Activated CD4-positive, alpha-beta T cell treated with anti-CD3 and anti-CD28 coated beads for 36 hours (primary cell): ENCODE data around the gene SOX2. TPM values are rescaled to one million over a fixed set of nuclear protein-coding genes. Genes with fewer than 3 reads are reported as not detected.
"Not testable (repeated sequence)": the region's sequence is repeated elsewhere in the genome, so short reads cannot be mapped to it uniquely, and the experiment has no call there.

Source experiments
- ATAC-seq: fragments of 200-7000 bp; cut with Tn5 transposase; one replicate; pipeline ENCODE4 v1.10.0; 2021; ENCODE audit warnings: mild to moderate bottlenecking, moderate library complexity
- CTCF ChIA-PET: fragments of 350-600 bp; sonication (Branson Sonifier 250); formaldehyde crosslinking; loops from one replicate; lab custom pipeline; 2021; ENCODE audit warnings: antibody characterized with exemption; lab: Charles Lee
- POLR2A ChIA-PET: fragments of 350-600 bp; sonication (Branson Sonifier 250); formaldehyde crosslinking; loops from one replicate; lab custom pipeline; 2021; ENCODE audit warnings: antibody characterized with exemption, inconsistent platforms; lab: Charles Lee
- DNase-seq: peaks from one replicate; pipeline ENCODE4 v3.0.0-alpha.2; 2020
- H3K27ac Mint-ChIP-seq: one replicate; pipeline ENCODE4 v1.8.0; 2021; ENCODE audit warnings: mixed read lengths
- H3K27me3 Mint-ChIP-seq: one replicate; pipeline ENCODE4 v1.8.0; 2021; ENCODE audit warnings: mixed read lengths
- H3K36me3 Mint-ChIP-seq: one replicate; pipeline ENCODE4 v1.8.0; 2021; ENCODE audit warnings: low read depth, mixed read lengths
- H3K4me1 Mint-ChIP-seq: one replicate; pipeline ENCODE4 v1.8.0; 2021; ENCODE audit warnings: mixed read lengths
- H3K4me3 Mint-ChIP-seq: one replicate; pipeline ENCODE4 v1.8.0; 2021; ENCODE audit warnings: mild to moderate bottlenecking, moderate library complexity, mixed read lengths
- H3K9me3 Mint-ChIP-seq: one replicate; pipeline ENCODE4 v1.8.0; 2021; ENCODE audit warnings: low read depth, mixed read lengths
- intact Hi-C, 2 experiments: fragments of 100-400 bp; cut with DNase I in 1 of 2; cut with micrococcal nuclease in 1 of 2; formaldehyde crosslinking; loops; one replicate each; pipeline versions ENCODE4 v1.14.2 to v1.15.1; 2022 to 2024; cut with DNase I, micrococcal nuclease
- total RNA-seq, 2 experiments: library from RNA; stranded (reverse); gene quantifications; one replicate each; pipeline ENCODE4 v1.2.3, GENCODE V29; 2021

The SOX2 gene
- total RNA-seq, 2 experiments from 2014 or later: not detected

DNA sequence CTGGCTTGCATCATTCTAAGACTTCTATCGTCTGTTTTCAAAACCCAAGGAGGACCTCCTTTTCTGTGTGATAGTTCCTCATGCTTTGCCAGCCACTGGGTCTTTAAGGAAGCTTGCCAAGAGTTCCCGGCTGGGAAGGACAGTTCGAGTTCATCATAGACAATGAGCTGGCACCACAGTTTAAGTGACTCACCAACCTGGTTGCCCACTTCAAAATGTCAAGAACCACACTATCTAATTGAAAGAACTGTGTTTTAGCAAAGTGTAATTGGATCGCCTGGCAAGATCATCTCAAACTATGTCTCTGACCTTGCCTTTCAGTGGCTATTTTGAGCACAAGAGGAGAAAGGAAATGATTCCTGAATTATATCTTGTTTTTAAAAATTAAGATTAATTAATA, 27.9 kb downstream of the SOX2 start:
- no peak overlapping the region for H3K4me3 Mint-ChIP-seq
- H3K4me1 Mint-ChIP-seq: no peaks in the 10 kb centered on the region
- intact Hi-C loops: no loop called here
- ATAC-seq: no peak
- no peak overlapping the region for H3K27ac Mint-ChIP-seq
- no peak for DNase-seq
- H3K9me3 Mint-ChIP-seq: no peaks in the 10 kb centered on the region
- CTCF ChIA-PET: no interaction called here
- H3K27me3 Mint-ChIP-seq: peaks cover 6% of the 10 kb centered on the region
- H3K36me3 Mint-ChIP-seq: no peaks in the 10 kb centered on the region
- POLR2A ChIA-PET: no interaction called here

DNA sequence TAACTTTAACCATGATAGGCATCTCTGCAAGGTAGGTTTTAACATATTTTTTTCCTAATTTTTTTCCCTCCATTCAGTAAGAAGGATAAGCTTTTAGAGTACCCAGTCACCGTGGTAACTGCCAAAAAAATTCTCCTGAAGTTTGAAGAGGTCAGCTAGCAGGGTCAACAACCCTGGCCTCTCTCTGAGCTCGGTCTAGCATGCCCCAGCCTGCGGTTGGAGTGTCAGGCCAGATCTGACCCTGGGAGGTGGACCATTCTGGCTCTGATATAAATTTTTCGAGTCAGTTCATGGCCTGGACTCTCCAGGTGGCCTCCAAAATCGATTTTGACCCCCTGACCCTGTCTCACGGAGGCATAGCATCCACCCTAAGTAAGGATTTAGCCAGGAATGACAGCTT, 29.7 kb downstream of the SOX2 start:
- Mint-ChIP-seq H3K4me1 (no peaks in the 10 kb centered on the region), H3K9me3 (no peaks in the 10 kb centered on the region), H3K27me3 (peaks cover 12% of the 10 kb centered on the region), H3K27ac (no peak overlapping the region), H3K4me3 (no peak overlapping the region), H3K36me3 (no peaks in the 10 kb centered on the region)
- intact Hi-C loops: no loop called here
- ChIA-PET CTCF (interaction anchor here (0.8 kb wide), 1 partner anchor 88 kb away, joined by 4 read pairs; no protein-coding TSS in a partner anchor), POLR2A (no interaction called here)
- ATAC-seq: no peak
- DNase-seq: no peak

DNA sequence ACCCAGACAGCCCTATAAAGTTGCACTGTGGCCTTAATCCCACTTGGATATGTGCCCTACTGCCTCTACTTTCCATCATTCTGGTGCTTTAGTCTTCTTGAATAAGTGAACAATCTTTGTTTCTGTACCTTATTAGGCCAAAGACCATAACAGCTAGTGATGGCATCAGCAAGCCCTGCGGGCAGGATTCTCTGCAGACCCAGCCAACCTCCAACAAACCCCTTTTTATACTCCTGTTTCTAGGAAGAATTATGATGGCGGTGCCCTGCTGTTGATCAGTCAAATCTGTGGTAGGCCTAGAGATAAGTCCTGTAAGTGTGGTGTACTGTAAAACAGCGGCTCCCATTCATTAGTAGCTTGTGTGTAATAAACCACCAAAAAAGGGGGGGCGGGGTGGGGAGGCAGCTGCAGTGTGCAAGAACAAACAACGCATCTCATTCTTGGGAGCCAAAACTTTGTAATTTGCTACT, 40.5 kb downstream of the SOX2 start:
- Mint-ChIP-seq H3K4me1 (no peaks in the 10 kb centered on the region), H3K27me3 (peaks cover 7% of the 10 kb centered on the region), H3K9me3 (no peaks in the 10 kb centered on the region), H3K27ac (no peak overlapping the region), H3K4me3 (no peak overlapping the region), H3K36me3 (no peaks in the 10 kb centered on the region)
- CTCF ChIA-PET: no interaction called here
- no peak for ATAC-seq
- DNase-seq: no peak
- intact Hi-C loops: no loop called here
- POLR2A ChIA-PET: no interaction called here

DNA sequence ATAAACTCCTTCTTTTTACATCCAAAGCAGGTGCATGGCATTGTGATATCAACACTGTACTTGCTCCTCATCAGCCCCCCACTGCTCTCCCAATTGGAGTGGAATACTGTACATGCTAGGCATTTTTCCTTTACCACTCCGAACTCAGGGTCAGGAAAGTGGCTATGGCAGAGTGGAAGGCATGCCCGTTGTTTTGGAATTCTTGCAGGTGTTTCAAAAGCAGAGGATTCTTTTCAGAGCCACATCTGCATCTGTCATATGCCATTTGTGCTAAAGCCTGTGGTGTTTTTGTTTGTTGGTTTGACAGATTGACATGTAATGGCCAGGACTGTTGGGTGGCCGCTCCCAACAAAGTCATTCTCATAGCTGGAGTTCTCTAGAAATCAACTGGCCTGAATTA, 41.7 kb downstream of the SOX2 start:
- DNase-seq (no peak), ATAC-seq (no peak)
- ChIA-PET CTCF (no interaction called here), POLR2A (no interaction called here)
- H3K36me3 Mint-ChIP-seq: no peaks in the 10 kb centered on the region
- H3K4me3 Mint-ChIP-seq: no peak overlapping the region
- no peaks in the 10 kb centered on the region for H3K9me3 Mint-ChIP-seq
- peaks cover 7% of the 10 kb centered on the region for H3K27me3 Mint-ChIP-seq
- intact Hi-C loops: no loop called here
- H3K4me1 Mint-ChIP-seq: no peaks in the 10 kb centered on the region
- H3K27ac Mint-ChIP-seq: no peak overlapping the region

DNA sequence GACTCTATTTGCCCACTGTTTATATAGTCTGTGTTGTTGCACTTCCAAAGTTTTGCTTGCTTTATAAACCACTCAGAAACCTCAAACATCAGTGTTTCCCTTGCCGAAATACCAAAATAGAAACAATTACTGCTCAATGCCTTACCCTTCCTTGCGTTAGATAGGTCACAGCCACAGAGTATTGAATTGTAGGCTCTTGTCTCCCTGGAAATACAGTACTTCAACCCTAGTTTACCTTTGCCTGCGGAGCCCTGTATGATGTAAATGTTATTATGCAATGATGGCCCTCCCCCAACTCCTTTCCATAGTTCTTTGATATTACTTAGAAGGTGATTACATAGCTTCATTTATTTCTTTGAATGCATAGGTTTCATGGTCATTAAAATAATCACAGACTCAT, 44.2 kb downstream of the SOX2 start:
- Mint-ChIP-seq H3K4me3 (no peak overlapping the region), H3K4me1 (no peaks in the 10 kb centered on the region), H3K27me3 (peaks cover 7% of the 10 kb centered on the region), H3K27ac (no peak overlapping the region), H3K9me3 (no peaks in the 10 kb centered on the region), H3K36me3 (no peaks in the 10 kb centered on the region)
- DNase-seq: no peak
- ATAC-seq: no peak
- intact Hi-C loops: no loop called here
- ChIA-PET CTCF (no interaction called here), POLR2A (no interaction called here)

DNA sequence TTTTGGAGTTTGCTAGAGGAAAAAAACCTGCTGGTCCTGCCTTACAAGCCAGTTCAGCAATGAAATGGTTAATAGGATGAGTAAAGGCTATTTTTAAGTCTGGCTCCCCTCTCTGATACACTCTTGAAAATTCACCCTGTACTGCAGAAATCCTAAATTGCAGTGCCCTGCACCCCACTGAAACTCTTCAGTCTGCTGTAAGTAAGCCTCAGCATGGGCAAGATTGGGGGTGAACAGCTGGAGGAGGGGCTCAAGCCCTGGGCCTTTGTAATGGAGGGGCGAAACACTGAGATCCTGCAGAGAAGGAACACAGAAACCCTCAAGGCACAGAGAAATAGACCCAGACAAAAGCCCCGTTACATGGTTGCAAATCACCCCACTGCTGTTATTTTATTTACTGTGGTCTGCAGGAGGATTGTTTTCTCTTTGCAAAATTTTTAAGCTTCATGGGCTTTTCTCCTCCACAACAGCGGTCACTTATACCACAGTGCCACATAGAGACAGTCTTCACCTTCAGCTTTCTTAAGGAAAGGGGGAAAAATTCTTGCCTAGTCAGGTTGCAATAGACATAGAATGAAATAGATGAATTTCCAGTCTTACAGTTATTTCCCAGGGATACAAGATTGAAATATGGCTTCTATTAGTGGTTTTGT, 45.0 kb downstream of the SOX2 start:
- Mint-ChIP-seq H3K27ac (no peak overlapping the region), H3K27me3 (peaks cover 7% of the 10 kb centered on the region), H3K4me3 (no peak overlapping the region), H3K36me3 (no peaks in the 10 kb centered on the region), H3K9me3 (no peaks in the 10 kb centered on the region), H3K4me1 (no peaks in the 10 kb centered on the region)
- POLR2A ChIA-PET: no interaction called here
- intact Hi-C loops: no loop called here
- CTCF ChIA-PET: no interaction called here
- no peak for ATAC-seq
- no peak for DNase-seq

DNA sequence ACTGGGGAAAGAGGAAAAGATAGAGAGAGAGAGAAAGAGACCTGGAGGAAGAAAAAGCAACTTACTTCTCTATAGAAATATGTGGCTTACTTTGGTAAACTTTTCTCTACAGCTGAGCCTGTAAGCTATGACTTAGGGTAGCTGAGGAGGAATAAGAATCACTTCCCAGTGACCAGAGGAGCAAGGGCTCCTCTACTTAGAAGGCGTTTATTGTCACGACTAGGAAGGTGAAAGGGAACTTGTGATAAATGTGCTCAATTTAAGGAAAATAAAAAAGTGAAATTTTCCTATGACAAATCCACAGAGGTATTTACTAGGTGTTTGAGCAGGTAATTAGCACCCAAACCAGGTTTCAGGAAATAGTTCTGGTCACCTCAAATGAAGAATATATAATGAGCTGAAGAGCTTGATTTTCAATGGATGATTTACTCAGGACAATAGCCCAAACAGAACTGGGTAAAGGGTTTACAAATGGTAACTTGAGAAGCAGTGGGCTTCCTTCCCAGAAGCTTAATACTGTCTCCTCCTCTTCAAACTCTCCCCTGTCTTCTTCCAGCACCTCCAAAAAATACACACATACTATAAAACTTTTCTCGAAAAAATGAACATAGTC, 46.1 kb downstream of the SOX2 start:
- DNase-seq: no peak
- ATAC-seq: no peak
- intact Hi-C loops: no loop called here
- CTCF ChIA-PET: interaction anchor here (0.6 kb wide), 1 partner anchor 547 kb away, joined by 3 read pairs; no protein-coding TSS in a partner anchor
- Mint-ChIP-seq H3K27ac (no peak overlapping the region), H3K4me1 (no peaks in the 10 kb centered on the region), H3K27me3 (peaks cover 7% of the 10 kb centered on the region), H3K36me3 (no peaks in the 10 kb centered on the region), H3K9me3 (no peaks in the 10 kb centered on the region), H3K4me3 (no peak overlapping the region)
- POLR2A ChIA-PET: no interaction called here

DNA sequence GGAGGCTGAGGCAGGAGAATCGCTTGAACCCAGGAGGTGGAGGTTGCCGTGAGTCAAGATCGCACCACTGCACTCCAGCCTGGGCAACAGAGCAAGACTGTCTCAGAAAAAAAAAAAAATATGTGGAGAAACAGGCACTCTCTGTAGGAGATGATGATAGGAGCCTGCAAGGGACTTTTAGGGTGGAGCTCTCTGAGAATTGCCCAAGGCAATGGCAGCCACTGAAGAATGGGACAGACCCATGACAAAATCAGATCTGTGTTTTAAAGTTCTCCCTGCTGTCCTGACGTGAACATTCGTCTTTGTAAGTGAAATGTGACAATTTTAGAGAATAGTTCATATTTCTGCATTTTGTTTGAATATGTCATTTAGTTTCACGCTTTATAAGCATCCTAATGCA, 50.2 kb downstream of the SOX2 start:
- Mint-ChIP-seq H3K27me3 (no peaks in the 10 kb centered on the region), H3K4me3 (no peak overlapping the region), H3K9me3 (no peaks in the 10 kb centered on the region), H3K4me1 (no peaks in the 10 kb centered on the region), H3K27ac (no peak overlapping the region), H3K36me3 (no peaks in the 10 kb centered on the region)
- no peak for ATAC-seq
- DNase-seq: no peak
- ChIA-PET POLR2A (no interaction called here), CTCF (no interaction called here)
- intact Hi-C loops: no loop called here

DNA sequence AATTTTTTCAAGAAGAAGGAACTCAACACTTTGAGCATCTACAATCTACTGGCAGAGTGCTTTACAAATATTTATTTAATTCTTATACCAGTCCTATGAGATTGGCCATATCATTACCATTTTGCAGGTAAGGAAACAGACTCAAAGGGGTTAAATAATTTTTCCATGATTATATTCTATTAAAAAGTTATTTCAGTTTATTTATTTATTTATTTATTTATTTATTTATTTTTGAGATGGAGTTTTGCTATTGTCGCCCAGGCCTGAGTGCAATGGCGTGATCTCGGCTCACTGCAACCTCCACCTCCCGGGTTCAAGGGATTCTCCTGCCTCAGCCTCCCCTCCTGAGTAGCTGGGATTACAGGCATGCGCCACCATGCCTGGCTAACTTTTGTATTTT, 52.3 kb downstream of the SOX2 start:
- POLR2A ChIA-PET, CTCF ChIA-PET, H3K27ac Mint-ChIP-seq, H3K9me3 Mint-ChIP-seq, H3K36me3 Mint-ChIP-seq, intact Hi-C loops, H3K4me3 Mint-ChIP-seq, H3K27me3 Mint-ChIP-seq, ATAC-seq, H3K4me1 Mint-ChIP-seq, DNase-seq: not testable (repeated sequence)
